M059J (cell line): Measurements from ENCODE around the gene DENND1B. TPM values are rescaled to one million over a fixed set of nuclear protein-coding genes. Genes with fewer than 3 reads are reported as not detected.

ENCODE experiments used
- DNase-seq: peaks from one replicate; pipeline ENCODE4 v3.0.0-alpha.2; 2012; ENCODE audit warnings: low read depth
- total RNA-seq: library from RNA; depleted of rRNA; stranded (reverse); fragments of >200 nt; shearing (Covaris generic); gene quantifications from 2 replicates; pipeline ENCODE4 v1.2.3, GENCODE V29; 2014; rRNA removed

DENND1B gene
- total RNA-seq, 1 experiment from 2014 or later, result 17.0 TPM

DNA sequence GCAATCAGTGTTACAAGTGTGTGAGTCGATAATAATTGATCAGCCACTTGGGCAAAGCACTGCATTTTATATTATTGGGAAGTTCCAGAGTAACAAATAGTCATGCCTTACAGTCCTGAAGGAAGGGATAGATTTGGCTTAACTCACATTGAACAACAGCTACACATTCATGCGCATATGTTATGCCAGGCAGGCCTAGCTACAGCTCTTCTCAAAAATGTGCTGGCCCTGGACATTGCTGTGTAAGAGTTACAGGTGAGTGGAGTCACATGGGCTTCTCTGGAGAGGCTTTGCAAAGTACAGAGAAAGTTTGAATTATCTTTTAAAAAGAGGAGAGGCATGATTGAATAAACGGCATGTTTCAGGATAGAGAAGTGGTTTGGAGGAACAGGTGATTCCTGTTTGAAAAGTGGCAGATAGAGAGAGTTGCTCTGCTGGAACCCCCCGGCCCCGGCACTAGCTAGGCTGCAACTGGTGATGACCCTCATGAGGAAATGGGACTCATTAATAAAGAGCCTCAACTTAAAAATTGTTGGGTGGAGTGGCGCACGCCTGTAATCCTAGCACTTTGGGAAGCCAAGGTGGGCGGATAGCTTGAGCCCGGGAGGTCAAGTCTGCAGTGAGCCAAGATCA lies 306.6 kb downstream of the DENND1B start:
- DNase-seq, result no peak

DNA sequence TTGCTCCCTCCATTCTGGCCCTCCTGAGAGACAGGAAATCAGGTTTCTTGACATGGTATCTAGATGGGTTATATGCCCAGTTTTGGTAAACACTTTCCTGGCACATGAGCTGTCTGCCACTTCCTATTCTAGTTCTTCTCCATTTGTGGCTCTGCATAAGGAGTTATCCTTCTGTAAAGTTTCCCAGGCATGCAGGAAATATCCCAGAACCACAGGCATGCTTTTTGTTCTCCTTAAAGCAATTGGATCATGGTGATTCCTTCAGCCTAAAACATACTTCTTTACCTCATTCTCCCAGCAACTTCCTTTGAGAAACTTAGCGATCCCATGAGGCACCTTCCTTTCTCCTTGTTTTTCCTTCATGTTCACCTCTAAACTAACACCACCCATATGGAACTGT lies 307.4 kb downstream of the DENND1B start:
- peak; percentile 75 for DNase-seq

DNA sequence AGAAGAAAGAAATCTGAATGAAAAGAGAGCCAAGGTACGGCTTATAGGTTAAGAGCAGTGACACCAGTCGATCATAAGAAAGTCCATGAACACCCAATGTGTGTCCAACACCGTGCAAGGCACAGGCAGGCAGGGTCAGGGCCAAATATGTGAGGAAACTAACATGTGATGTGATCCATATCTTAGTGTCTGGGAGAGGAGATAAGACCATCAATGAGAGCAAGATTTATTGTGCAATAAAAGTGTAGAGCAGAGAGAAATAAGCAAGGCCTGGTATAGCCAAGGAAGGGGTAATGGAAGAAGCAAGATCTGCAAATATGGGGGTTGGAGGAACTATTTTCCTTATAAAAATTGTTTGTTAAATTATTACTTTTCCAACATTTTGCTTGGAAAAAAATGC lies 308.5 kb downstream of the DENND1B start:
- DNase-seq, result no peak

DNA sequence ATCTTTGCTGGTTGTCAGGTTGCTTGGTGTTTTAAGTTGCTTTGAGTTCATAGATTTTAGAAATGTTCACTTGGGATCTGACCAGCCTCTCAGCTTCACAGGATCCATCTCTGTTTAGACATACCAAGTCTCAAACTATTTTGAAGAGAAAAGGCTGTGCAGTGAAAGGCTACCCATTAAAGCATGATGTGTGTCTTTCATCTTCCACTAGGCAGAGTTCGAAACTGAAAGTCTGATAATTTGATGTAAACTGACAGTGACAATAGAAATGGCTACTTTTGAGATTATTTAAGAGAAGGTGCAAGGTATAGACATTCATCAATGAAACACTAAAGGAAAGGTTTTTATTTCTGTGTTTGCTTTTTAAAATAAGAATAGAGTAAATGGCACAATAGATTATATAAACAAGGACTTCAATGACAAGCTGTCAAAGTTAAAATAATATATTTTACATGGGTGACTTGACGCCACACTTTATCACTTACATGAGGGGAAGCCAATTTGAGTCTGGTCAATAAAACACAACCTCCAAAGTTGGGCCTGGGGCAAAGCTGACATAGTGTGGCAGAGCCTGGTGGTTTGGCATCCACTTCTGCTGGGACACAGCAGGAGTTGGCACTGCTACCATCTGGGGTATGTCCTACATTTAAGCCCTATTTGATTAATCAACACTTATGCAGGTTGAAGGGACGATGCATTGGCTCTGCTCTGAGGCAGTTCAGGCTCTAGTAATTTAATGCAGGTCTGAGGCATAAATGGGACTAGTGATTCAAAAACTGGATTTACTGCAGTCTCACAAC lies 309.6 kb downstream of the DENND1B start:
- DNase-seq, result no peak

DNA sequence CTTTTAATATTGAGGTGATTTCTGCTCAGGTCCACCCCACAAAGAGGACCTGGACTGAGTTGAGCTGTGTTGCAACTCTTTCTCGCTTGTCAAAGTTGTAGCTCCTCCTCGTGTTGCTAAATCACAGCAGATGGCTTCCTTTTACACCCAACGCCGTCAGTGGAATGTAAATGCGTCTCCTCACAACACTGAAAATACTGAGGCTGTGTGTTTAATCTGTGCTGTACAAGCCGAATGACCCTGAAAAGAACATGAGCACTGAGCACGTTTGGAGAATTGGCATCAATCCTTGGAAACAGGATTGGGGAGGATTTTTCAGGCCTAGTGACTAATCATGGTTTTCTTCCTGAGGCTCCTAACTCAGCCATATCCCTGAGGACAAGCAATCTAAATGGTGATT lies 311.2 kb downstream of the DENND1B start:
- DNase-seq, result peak; percentile 34

DNA sequence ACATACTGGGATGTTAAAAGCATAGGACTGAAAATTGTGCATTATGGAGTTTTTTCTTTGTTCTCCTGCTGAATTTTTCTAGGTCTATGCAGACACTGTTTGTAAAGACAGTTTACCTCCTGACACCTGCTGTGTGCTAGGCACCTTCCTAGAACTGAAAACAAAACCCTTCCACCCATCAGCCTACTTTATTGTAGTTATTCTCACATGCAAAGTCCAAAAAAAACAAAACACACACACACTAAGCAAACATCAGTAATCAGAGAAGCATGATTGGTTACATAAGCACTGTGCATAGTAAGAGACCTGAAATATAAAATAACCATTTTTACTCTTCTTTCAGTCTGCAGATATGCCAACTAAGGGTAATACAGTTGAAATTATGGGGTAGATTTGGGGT lies 312.1 kb downstream of the DENND1B start:
- DNase-seq, result no peak

DNA sequence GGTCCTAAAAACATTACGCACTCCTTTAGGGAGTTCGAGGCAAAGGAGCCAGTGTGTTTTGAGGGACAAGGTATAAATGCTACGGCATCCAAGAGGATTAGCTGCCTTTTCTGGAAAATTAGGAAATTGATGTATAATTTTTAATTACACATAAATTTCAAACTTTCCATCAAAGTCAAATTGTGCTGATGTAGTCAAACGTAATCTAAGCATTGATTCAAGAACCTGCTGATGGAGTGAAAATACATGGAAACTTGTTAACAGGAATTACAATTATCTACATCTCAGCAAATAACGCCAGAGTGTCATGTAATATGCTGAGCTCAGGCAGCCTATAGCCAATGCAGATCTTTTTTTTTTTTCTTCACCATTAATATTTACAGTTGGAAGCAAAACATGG lies 312.7 kb downstream of the DENND1B start:
- no peak for DNase-seq

Other genes with a start within 250 kb of the DENND1B start
- gene C1orf53, start 127.2 kb upstream of the DENND1B start, total RNA-seq, result 13.5 and 20.4 TPM in 2 replicates
- gene LHX9, start 141.9 kb upstream of the DENND1B start, total RNA-seq, result 3.2 and 7.0 TPM in 2 replicates